Midbrain (tissue), 1 donor: ENCODE results near the gene C11orf86.
A peak's percentile ranks its signal among the peaks of the same experiment; 100 is the strongest.
"Not testable (repeated sequence)": the region's sequence is repeated elsewhere in the genome, so short reads cannot be mapped to it uniquely, and the experiment has no call there.

Experiments used
- DNase-seq: peaks from one replicate; lab custom pipeline; 2025; lab: John Stamatoyannopoulos, UW

C11orf86 gene

DNA sequence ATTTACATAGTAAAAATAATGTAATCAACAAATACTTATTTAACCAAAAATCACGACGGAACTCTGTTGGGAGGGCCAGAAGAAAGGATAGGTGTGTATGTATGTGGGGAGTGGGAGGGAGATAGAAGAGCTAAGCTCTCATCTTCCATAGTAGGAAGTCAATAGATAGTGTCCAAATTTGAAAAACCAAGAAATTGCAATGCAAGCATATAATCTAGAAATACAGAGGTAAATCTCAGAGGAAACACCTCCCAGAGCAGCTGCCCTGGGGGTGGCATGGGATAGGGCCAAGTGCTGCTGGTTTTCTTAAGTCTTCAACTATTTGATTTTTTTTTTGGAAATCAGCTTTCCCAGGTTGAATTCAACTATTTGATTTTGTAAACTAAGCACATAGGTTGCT, 16.9 kb downstream of the C11orf86 start:
- no peak for DNase-seq

DNA sequence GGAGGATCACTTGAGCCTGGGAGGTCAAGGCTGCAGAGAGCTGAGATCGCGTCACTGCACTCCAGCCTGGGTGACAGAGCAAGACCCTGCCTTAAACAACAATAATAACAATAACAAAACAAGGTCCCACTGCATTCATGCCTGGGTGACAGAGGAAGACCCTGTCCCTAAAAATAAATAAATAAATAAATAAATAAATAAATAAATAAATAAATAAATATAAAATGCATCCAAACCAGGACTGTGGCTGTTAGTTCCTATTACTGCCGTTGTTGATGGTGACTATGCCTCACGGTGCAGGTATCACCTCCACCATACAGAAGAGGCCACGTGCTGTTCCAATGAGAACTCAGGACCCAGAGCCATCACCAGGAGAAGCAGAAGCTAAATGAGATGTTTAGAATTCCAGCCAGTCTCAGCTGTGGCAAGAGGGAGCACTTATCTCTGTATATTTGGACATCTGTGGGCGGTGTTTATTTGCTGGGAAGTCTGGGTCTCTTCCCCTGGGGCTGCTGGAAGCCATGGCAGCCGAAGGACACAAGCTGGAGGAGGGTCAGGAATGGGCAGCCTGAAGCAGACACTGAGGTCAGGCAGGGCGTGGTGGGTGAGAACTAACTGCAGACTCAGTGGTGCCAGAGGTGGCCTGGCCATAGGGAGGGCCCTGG, 21.6 kb downstream of the C11orf86 start:
- no peak for DNase-seq

DNA sequence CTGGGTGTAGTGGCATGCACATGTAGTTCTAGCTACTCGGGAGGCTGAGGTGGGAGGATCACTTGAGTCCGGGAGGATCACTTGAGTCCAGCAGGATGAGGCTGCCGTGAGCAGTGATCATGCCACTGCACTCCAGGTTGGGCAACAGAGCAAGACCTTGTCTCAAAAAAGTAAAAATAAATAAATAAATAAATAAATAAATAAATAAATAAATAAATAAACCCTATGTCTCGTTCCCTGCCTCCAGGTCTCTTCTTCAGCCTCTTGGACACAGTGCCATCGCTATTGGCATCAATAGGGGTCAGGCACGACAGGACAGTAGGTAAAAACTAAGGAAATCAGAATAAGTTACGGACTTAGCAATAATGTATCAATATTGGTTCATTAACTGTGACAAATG, 24.5 kb downstream of the C11orf86 start:
- DNase-seq, result no peak

DNA sequence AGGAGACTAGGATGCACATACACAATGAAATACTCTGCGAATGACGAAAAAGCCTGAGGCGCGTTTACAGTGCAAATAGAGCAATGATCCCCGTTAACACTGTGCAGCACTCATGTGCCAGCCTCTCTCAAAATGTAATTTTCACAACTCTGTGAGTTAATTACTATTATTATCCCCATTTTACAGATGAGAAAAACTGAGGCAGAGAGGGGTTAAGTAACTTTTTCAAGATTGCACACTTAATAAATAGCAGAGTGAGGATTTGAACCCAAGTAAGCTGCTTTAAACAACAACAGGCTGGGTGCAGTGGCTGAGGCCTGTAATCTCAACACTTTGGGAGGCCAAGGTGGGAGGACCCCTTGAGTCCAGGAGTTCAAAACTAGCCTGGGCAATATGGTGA, 26.2 kb downstream of the C11orf86 start:
- no peak for DNase-seq

DNA sequence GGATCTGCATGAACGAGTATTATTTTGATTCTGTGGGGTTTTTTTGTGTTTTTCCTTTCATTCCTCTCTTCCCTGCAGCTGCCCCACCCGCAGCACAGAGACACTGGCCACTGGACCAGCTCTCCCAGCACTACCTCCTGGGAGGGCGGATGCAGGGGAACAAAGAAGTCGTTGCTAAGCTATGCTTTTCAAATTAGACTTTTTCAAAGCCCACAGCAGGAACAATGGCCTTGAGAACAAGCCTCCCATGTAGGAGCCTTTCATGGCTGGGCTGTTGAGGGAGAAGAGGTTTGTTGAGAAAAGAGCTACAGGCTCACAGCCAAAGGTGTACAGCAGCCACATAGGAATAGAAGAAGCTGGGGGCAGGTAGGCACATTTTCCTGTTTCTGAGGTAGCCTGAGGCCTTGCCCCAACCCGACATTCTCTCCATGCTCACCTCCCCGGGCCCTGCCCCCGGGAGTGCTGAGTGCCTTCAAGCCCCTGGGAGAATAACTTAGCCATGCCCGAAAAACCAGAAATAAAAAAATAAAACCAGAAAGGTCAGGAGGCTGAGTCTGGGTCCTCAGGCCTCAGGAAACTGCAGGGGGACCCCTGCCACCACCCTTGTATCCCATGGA, 27.3 kb downstream of the C11orf86 start:
- DNase-seq, result no peak

DNA sequence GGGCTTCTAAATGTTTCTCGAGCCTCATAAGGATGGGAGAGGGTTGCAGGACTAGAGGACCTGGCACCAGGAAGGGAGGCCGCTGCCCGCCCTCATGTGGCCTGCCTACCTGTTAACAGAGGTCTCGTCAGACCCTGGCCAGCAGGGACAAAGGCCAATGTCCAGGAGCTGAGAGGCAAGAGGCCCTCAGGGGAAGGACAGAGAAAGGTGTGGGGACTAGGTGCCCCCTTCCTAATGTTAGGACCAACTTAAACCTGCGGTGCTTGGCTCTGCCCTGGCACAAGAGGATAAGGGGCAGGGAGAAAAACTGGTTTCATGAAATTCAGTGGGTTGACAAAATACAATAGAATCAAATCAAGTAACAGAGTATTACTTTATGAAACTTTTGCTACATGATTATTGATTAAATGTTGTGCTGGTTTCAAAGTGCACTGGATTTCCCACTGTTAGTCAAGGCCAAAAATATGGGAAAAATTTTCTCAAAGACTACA, 27.9 kb downstream of the C11orf86 start:
- DNase-seq, result no peak

DNA sequence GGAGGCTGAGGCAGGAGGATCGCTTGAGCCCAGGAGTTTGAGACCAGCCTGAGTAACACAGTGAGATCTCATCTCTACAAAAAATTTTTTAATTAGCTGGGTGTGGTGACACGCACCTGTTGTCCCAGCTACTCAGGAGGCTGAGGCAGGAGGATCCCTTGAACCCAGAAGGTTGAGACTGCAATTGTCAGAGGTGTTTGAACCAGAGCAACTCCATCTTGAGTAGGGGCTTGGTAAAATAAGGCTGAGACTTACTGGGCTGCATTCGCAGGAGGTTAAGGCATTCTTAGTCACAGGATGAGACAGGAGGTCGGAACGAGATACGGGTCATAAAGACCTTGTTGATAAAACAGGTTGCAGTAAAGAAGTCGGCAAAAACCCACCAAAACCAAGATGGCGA, 30.1 kb downstream of the C11orf86 start:
- DNase-seq, result not testable (repeated sequence)

DNA sequence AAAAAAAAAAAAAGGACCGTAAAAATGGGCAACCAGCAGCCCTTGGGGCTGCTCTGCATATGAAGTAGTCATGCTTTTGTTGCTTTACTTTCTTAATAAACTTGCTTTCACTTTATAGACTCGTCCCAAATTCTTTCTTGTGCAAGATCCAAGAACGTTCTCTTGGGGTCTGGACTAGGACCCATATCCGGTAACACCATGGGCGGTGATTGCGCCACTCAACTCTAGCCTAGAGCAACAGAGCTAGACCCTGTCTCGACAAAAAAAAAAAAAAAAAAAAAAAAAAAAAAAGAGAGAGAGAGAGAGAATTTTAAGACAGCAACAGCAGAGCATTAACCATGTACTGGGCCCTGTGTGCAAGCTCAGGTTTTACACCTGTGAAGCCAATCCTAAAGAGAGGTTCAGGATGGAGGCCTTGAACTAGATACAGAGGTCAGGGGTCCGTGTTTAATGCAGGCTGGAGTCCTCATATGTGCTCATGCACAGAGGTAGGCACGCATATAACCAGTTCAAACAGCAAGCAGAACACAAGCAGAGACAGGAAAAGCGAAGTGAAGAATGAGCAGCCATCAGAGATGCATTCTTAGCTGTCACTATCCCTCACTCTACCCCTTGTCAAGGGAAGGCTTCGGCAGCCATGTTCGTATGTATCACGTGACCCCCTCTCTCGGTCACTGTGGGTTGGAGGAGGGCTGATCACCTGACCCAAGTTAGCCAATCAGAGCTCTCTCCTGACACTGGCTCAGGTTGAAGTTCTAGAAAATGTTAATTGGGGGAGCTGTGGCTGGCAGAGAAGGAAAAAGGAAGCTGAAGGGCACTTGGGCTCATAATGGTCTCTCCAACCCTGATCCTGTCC, 31.2 kb downstream of the C11orf86 start:
- DNase-seq, result peak; percentile 18

DNA sequence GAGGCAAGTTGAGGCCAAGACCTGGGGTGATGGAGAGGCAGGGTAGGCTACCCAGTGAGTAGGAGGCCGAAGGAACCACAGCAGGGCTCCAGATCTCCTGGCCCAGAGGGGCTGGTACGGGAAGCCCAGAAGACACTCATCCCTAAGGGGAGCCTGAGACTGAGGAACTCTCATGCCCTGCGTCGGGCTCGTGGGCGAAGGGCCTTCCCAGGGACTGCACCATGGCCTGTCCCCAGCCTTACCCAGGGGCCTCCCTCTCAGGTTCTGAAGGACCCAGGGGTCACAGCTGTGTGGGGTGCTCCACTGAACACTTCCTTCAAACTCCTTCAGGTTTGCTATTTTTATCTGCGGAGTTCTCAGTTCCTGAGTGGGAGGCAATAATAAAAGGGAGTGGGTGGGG, 32.0 kb downstream of the C11orf86 start:
- DNase-seq, result no peak

DNA sequence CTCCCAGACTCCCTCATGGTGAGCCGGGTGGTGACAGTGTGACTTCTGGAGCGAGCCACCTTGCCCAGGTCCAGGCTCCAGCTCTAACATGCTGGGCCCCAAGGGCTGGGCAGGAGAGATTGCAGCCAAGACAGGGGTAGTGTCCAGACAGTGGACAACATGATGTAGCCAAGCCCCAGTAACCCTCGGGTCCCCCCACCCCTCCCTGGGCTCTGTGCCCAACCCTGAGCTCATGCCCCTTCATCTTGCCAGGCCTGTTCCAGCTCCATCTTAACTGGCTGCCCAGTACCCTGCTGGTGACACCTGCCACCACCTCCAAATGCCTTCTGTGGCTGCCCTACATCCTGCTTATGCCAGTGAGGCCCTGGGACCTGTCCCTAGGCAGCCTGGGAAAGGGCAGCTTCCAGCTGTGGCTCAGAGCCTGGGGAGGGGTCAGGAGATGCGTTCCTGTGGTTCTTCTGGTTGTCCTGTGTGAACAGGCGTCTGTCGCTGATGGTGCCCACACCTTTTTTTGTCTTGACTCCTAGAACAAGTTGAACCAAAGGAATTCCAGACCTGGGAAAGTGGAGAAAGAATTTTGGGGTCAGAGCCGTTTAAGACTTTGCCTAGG, 35.3 kb downstream of the C11orf86 start:
- no peak for DNase-seq

DNA sequence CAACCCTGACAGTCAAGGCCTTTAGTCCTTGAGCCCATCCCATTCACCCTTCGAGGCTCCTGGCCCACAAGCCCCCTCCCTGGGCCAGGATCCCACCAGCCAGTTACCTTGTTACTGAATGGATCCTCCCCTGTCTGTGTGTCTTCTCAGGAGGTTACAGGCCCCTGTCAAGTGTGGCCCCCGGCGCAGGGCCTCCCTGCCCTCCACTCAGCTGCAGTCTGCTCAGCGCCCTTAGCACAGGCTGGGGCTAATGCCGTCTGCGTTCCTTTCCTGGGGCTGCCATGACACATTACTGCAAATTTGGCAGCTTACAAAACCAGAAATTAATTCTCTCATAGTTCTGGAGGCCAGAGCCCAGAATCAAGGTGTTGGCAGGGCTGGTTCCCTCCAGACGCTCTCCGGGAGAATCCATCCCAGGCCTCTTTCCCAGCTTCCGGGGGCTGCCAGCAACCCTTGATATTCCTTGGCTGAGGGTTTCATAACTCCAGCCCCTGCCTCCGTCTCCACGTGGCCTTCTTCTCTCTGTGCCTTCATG, 38.5 kb downstream of the C11orf86 start:
- no peak for DNase-seq

DNA sequence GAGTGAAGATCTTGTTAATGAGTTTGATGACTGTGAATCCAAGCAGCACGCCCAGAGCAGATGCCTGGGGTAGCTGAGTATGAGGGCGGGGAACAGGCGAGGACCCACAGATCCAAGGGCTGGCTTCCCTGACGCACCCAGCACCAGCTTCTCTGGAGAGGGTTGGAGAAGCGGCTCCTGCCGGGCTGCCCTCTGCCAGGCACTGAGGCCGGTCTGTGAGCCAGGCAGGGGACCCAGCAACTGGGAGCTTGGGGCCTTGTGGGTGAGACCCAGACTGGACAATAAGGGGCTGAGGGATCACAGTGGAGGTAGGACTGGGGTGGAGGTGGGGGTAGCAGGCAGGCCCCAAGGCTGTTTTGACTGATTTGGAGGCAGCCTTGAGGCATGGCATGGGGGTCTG, 39.2 kb downstream of the C11orf86 start:
- no peak for DNase-seq

DNA sequence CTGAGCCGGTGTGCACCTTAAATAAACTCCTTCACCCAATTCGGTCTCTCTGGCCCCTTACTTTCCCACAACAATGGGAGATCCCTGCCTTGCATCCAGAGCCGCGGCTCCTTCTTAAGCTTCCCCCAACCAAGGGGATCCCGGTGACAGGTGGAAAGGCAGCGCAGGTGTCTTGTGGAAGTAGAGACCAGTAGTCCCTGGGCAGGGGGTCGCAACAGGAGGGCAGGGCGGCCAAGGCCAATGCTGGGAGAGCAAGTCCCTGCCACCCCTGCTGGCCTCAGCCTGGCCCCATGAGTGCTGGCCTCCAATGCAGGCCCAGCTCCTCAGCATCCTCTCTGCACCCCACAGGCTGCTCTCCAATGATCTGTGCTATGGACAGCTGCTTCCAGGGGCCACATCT, 39.9 kb downstream of the C11orf86 start:
- no peak for DNase-seq

DNA sequence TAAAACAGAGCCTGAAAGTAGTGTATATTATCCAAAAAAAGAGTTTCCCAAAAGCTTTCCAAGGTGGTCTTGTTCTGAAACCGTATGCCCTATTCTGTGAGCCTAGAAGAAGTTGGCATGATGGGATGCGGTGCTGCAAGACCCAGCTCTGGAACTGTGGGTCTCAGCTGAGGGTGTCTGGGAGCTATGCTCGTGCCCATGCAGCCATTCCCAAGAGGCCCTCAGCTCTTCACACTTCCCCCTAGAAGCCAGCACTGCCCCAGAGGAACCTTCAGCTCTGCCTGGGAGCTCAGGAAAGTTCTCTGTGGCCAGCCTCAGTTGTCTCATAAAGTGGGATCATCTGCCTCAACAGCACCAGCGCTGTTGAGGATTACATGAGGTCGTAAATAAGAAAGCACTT, 41.4 kb downstream of the C11orf86 start:
- DNase-seq, result no peak

DNA sequence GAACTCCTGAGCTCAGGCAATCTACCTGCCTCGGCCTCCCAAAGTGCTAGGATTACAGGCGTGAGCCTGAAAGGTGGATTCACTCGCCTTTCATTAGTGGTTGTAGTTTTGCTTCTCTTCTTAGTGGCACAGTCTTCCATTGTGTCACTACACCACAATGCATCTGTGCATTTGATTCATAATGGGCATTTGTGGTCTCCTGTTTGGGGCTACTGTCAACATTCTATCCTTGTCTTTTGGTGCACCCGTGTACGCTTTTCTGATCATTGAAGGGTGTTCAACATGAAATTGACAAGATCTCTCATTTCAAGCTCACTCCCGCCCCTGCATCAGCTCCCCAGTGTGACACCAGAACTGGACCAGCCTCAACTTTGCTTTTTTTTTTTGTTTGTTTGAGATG, 45.8 kb downstream of the C11orf86 start:
- no peak for DNase-seq

DNA sequence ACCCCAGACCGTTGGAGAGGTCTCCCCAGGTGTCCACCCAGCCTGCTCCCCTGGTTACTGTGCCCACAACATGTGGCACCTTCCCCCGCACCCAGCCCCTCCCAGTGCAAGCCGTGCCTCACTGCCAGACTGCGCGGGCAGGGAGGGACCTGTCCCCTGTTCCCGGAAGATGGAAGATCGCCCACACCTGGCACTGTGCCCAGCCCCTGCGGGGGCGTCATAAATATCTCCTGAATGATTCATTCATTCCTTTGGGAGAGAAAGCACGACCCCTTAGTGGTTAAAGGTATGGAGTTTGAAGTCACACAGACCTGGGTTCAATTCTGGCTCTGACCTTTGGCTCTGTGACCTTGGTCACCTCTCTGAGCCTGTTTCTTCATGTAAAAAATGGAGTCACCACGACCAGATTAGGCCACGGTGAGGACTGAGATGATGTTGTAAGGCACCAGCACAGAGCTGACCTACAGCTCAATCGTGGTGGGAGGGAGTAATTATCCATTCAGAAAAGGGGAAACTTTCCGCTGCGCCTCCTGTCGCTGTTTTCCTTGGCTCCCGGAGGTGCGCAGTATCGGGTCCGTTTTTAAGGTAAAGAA, 47.3 kb downstream of the C11orf86 start:
- DNase-seq, result no peak

DNA sequence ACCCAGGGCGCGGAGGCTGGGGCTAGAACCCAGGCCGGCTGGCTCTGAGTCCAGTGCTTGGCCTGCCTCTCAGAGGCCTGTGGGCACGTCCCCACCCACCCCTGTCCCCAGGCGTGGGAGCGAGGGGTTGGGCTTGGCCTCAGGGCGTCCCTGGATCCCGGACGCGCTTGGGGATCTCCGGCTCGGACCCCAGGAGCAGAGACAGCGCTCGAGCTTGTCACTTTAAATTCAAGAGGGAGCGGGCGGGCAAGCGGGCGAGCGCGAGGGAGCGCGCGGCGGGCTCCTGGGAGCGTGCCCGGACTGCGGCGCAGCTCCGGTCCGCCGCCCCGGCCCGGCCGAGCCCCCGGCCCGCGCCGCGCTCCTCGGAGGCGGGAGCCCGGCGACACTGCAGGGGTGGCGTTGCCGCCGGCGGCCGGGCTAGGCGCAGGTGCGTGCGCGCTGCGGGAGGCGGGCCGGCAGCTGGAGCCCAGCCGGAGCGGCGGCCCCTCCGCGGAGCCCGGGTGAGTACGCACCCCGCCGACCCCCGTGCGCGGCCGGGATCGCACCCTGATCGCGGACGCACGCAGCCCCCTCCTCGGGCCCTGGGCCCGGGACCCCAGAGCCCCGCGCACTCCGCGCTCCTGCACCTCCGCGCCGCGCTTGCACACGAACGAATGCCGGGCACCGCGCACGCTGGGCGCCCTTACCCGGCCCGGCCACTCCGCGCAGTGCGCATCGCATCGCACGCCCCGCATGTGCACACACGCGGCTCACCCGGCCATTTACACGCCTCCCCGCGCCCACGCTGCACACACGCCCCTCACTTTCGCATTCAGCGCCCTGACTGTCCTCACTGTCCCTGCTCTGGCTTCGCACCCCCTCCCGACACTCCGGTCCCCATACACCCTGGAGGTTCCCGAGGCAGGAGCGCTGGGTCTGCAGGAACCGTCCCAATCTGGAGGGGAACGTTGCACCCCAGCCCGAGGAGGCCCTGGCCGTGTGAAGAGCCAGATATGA, 48.2 kb downstream of the C11orf86 start, which contains the start of gene SYT12:
Gene SYT12 (plus strand): TSS at position 174 of the 996 bp plus-strand sequence. CDS start 7,011 bp downstream, outside the sequence.
- DNase-seq, result peak; percentile 5

DNA sequence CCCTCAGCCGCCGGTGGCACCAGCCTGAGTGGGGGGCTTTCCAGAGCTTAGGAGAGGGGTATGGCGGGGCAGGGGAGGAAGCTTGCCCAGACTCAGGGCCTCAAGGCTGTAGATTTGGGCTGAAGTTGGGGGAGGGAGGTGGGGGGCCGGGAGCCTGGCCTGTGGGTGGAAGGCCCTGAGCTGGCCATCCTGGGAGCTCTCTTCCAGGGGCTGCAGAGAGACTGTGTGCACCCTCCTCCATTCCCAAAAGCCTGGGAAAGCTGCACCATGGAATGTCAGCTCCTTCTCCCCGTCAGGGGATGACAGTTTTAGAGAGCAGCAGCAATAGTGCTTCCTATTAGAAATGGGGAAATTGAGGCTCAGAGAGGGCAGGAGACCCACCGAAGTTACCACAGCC, 48.9 kb downstream of the C11orf86 start:
- DNase-seq, result no peak

DNA sequence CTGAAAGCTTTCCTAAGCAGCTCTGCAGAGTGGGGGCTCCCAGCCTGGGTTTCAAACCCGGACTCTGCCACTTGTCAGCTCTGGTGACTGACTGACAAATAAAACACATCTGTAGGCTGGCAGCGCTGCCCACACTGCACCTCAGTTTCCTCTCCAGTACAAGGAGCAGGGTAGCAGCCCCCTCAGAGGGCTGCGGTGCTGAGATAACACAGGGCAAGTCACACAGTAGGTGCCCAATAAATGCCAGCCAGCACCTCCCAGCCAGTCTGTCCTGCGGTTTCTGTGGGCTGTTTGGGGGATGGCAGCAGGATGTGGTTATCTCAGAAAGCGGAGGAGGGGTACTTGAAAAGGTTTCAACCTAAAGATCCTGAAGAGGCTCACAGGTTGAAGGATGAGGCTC, 49.3 kb downstream of the C11orf86 start:
- no peak for DNase-seq

DNA sequence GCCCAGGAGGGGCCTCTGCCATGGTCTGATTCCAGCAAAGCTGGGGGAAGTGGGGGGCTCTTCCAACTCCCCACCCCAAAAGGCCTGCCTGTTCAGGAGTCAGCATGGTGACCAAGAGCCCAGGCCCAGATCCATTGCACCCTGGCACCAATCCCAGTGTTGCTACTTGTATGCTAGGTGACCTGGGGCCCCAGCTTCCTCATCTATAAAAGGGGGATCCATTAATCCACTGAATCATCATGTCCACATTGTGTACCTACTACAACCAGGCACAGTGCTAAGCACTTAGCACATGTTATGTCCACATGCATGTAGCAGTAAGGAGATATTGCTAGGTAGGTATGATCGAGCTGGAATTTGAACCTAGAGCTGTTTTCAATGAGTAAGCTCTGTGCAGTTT, 49.9 kb downstream of the C11orf86 start:
- DNase-seq, result no peak
